GM19467 (cell line): ENCODE measurements around the gene GPR84.

Experiments used
- ATAC-seq: cut with Tn5 transposase; IDR thresholded peaks from one replicate; pipeline ENCODE4 v1.9.1; 2021; ENCODE audit warnings: mild to moderate bottlenecking, moderate library complexity; ENCODE audit not compliant: unreplicated experiment

Gene GPR84

GRCh38 chr12:54364413-54364812 lies at the start of gene GPR84:
Gene GPR84 (minus strand): TSS chr12:54364486. CDS start chr12:54363851, 635 bp downstream.
- ATAC-seq, result no peak

- ATAC-seq, result no peak
These were observed 49.3 kb upstream of the GPR84 start for GRCh38 chr12:54413284-54414190.

- ATAC-seq, result no peak
These were observed 48.5 kb upstream of the GPR84 start for GRCh38 chr12:54412786-54413185.

- ATAC-seq, result no peak
These were observed 48.1 kb upstream of the GPR84 start for GRCh38 chr12:54412348-54412747.

- no peak for ATAC-seq
These were observed 47.3 kb upstream of the GPR84 start for GRCh38 chr12:54411391-54412241.

GRCh38 chr12:54409267-54409666 lies 45.0 kb upstream of the GPR84 start:
- no peak for ATAC-seq

GRCh38 chr12:54407183-54407905 lies 43.1 kb upstream of the GPR84 start:
- ATAC-seq, result no peak

- ATAC-seq, result no peak
These were observed 41.3 kb upstream of the GPR84 start for GRCh38 chr12:54405573-54405972.

GRCh38 chr12:54405106-54405505 lies 40.8 kb upstream of the GPR84 start:
- no peak for ATAC-seq

- no peak for ATAC-seq
These were observed 40.0 kb upstream of the GPR84 start for GRCh38 chr12:54404061-54405004.

- ATAC-seq, result no peak
These were observed 36.8 kb upstream of the GPR84 start for GRCh38 chr12:54401119-54401518.

GRCh38 chr12:54398995-54399793 lies 34.9 kb upstream of the GPR84 start:
- ATAC-seq, result peak; percentile 78

- no peak for ATAC-seq
These were observed 33.9 kb upstream of the GPR84 start for GRCh38 chr12:54398218-54398617.

GRCh38 chr12:54397157-54397556 lies 32.9 kb upstream of the GPR84 start:
- no peak for ATAC-seq

GRCh38 chr12:54395545-54395944 lies 31.3 kb upstream of the GPR84 start:
- ATAC-seq, result no peak

GRCh38 chr12:54394986-54395385 lies 30.7 kb upstream of the GPR84 start:
- ATAC-seq, result no peak

GRCh38 chr12:54394281-54394719 lies 30.0 kb upstream of the GPR84 start:
- no peak for ATAC-seq

- ATAC-seq, result no peak
These were observed 29.5 kb upstream of the GPR84 start for GRCh38 chr12:54393743-54394142.

- ATAC-seq, result no peak
These were observed 28.9 kb upstream of the GPR84 start for GRCh38 chr12:54393207-54393609.
